ENCODE results near the gene MIER2.

DNA sequence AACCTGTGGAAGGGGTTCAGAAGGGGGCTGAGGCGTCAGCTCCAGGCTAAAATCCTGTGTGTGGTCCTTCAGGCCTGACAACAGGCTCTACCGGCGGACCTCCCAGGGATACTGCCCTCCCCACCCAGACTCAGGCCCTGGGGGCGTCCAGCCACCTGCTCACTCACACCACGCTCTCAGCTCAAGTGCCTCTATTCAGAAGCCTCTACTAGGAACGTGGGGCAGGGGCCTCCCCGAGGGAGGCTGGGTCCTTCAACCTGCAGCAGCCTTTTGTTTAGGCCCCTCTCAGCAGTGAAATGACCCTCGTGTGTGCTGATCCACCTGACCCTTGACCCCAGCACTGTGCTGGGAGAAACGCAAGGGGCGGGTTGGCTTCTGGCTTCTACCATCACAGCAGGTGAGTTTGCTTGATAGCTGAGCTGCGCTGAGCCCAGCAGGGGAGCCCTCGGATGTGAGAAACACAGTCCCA is 64.0 kb downstream of the MIER2 start:
- TF ChIP-seq CTCF (conservative IDR thresholded peaks at IDR 0.05; ENCODE audit: low read depth, low read length), result no peak
- TF ChIP-seq EZH2phosphoT487 (IDR thresholded peaks at IDR 0.05; ENCODE audit: borderline replicate concordance, low read length), result no peak
- TF ChIP-seq EZH2 (IDR thresholded peaks at IDR 0.05; ENCODE audit: low read length, unreplicated experiment), result no peak
